Nasal cavity respiratory epithelium epithelial cell of viscerocranial mucosa (primary cell): Measurements from ENCODE around the gene KLHL29. TPM values are rescaled to one million over a fixed set of nuclear protein-coding genes. Genes with fewer than 3 reads are reported as not detected.

ENCODE experiments used
- total RNA-seq: library from RNA; depleted of rRNA; stranded (reverse); fragments of >200 nt; gene quantifications from 2 replicates; pipeline ENCODE4 v1.2.3, GENCODE V29; 2014

The KLHL29 gene
- total RNA-seq = 9.9 and 20.4 TPM in 2 replicates

GRCh38 chr2:23384551-23385343, at the start of gene KLHL29:
Gene KLHL29 (plus strand): TSS chr2:23385179. CDS start chr2:23562197, 177,018 bp downstream.

